Retinal pigment epithelial cell (primary cell): ENCODE results near the gene SNX30.

Experiments used
- DNase-seq: peaks from one replicate; pipeline ENCODE4 v3.0.0-alpha.2; 2010; ENCODE audit warnings: low read depth
- H3K4me3 ChIP-seq: 2 replicates; pipeline ENCODE4 v1.5.1; 2011; ENCODE audit warnings: mild to moderate bottlenecking, low read length, control low read depth, moderate library complexity
- CTCF ChIP-seq: conservative IDR thresholded peaks from 2 replicates; pipeline ENCODE4 v1.5.1; 2011; ENCODE audit warnings: low read depth, low read length, control low read depth, inconsistent platforms

The SNX30 gene

GRCh38 chr9:112760821-112761220, 10.3 kb downstream of the SNX30 start:
- no peak overlapping the region for H3K4me3 ChIP-seq
- no peak for DNase-seq
- no peak for TF ChIP-seq CTCF

DNA sequence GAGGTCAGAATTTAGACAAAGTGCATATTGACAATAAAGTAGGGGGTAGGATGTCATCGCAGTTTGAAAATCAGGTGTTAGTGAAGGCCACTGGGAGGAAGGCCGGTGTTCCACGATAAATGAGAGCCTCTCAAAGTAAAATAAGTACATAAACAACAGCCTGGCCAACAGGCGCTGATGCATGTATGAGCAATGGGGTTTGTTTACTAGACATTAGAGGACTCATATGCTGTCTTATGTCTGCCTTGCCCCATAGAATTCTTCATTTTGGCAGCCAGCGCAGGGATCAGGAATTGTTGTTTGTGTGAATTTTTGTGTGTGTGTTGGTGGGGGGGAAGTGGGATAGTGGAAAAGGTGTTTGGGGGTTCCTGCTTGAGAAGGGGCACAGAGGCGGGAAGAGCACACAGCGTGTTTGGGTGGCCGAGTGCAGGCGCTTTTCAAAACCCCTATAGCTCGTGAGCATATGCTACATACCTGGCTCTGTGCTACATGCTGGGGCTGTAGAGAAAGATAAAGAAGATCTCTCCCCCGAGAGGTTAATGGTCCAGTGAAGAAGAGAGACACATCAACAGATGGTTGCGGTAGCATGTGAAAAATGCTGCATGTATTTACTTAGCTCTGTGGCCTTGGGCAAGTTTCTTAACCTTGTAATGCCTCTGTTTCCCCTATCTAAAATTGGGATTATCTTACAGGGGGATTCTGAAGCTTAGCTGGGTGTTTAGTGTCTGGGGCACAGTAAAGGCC, 11.5 kb downstream of the SNX30 start:
- H3K4me3 ChIP-seq, result no peak overlapping the region
- no peak for DNase-seq
- no peak for TF ChIP-seq CTCF

- TF ChIP-seq CTCF, result no peak
- DNase-seq, result no peak
These were observed 12.4 kb downstream of the SNX30 start for GRCh38 chr9:112762726-112763518.

GRCh38 chr9:112764344-112764743, 13.8 kb downstream of the SNX30 start:
- DNase-seq, result peak; percentile 57
- no peak for TF ChIP-seq CTCF
- H3K4me3 ChIP-seq, result no peak overlapping the region

More at GRCh38 chr9:112762726-112763518, 12.4 kb downstream of the SNX30 start:
- no peak overlapping the region for H3K4me3 ChIP-seq

DNA sequence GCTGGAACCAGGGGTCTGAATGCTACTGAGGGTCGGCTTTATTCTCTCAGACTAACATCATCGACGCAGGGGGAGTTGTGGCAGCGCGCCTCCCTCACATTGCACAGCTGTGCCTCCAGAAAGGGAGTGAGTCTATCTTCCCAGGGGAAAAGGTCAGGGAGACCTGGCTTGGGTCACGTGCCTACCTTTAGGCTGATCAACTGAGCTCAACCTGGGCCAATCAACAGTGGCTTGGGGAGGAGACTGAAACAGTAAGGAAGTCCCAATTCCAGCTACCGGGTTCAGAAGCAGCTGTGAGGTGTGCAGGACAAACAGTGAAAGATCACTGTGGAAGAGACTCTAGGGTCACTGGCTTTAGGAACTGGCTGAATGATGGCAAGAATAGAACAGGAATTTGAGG, 14.3 kb downstream of the SNX30 start:
- H3K4me3 ChIP-seq, result no peak overlapping the region
- no peak for DNase-seq
- no peak for TF ChIP-seq CTCF

GRCh38 chr9:112765281-112765680, 14.7 kb downstream of the SNX30 start:
- no peak for TF ChIP-seq CTCF

More at GRCh38 chr9:112765281-112765680, 14.7 kb downstream of the SNX30 start:
- DNase-seq, result no peak
- no peak overlapping the region for H3K4me3 ChIP-seq
